SK-N-SH (cell line): ENCODE measurements around the gene SEMA3D.

Source experiments
- FOXJ3 ChIP-seq: sonication (generic); formaldehyde crosslinking; IDR thresholded peaks from 2 replicates; pipeline ENCODE4 v1.5.1; 2020; ENCODE audit warnings: mild to moderate bottlenecking, missing genetic modification reagents
- MEF2A ChIP-seq: IDR thresholded peaks from 2 replicates; pipeline ENCODE4 v1.4.0; 2012; ENCODE audit warnings: low read depth, borderline replicate concordance
- POLR2AphosphoS5 ChIP-seq: IDR thresholded peaks from 2 replicates; pipeline ENCODE4 v1.6.1; 2012; ENCODE audit warnings: low read depth, low read length
- RAD21 ChIP-seq: IDR thresholded peaks from 2 replicates; pipeline ENCODE4 v1.6.1; 2012; ENCODE audit warnings: mild to moderate bottlenecking, low read length
- RCOR1 ChIP-seq: fragments of 150-350 bp; IDR thresholded peaks from 2 replicates; pipeline ENCODE4 v1.6.1; 2017; ENCODE audit warnings: antibody characterized with exemption, low read length
- TF ChIP-seq, protein P1 (sequence below): fragments of 150-350 bp; IDR thresholded peaks from 2 replicates; pipeline ENCODE4 v1.6.1; 2017; ENCODE audit warnings: antibody characterized with exemption, low read length, low read depth, borderline replicate concordance
- TF ChIP-seq, protein P2 (sequence below): fragments of 200-600 bp; sonication (generic); IDR thresholded peaks from 2 replicates; pipeline ENCODE4 v1.6.1; 2017; ENCODE audit warnings: antibody characterized with exemption, mild to moderate bottlenecking, moderate library complexity

DNA sequence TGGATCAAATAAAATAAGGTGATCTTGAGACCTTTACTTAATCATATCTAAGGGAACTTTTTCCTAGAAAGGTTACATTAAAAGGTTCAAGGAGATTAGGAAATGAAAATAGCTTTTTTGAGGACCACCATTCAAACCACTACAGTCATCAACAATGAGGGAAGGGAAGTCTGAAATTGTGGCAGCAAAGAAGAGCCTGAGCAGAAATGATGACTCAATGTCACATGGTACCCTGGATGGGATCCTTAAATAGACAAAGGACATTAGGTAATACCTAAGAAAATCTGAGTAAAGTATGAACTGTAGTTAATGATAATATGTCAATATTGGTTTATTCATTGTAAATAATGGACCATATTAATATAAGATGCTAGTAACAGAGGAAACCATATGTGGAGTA, 236.0 kb downstream of the SEMA3D start:
- TF ChIP-seq RAD21 (no peak), POLR2AphosphoS5 (no peak), RCOR1 (no peak), FOXJ3 (CRISPR knock-in tag) (no peak), MEF2A (no peak)
- TF ChIP-seq, protein P1, sequence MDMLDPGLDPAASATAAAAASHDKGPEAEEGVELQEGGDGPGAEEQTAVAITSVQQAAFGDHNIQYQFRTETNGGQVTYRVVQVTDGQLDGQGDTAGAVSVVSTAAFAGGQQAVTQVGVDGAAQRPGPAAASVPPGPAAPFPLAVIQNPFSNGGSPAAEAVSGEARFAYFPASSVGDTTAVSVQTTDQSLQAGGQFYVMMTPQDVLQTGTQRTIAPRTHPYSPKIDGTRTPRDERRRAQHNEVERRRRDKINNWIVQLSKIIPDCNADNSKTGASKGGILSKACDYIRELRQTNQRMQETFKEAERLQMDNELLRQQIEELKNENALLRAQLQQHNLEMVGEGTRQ: no peak
- TF ChIP-seq, protein P2, sequence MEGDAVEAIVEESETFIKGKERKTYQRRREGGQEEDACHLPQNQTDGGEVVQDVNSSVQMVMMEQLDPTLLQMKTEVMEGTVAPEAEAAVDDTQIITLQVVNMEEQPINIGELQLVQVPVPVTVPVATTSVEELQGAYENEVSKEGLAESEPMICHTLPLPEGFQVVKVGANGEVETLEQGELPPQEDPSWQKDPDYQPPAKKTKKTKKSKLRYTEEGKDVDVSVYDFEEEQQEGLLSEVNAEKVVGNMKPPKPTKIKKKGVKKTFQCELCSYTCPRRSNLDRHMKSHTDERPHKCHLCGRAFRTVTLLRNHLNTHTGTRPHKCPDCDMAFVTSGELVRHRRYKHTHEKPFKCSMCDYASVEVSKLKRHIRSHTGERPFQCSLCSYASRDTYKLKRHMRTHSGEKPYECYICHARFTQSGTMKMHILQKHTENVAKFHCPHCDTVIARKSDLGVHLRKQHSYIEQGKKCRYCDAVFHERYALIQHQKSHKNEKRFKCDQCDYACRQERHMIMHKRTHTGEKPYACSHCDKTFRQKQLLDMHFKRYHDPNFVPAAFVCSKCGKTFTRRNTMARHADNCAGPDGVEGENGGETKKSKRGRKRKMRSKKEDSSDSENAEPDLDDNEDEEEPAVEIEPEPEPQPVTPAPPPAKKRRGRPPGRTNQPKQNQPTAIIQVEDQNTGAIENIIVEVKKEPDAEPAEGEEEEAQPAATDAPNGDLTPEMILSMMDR: no peak
